ENCODE data around the gene DEUP1.

Gene DEUP1

GRCh38 chr11:93474123-93474522 is 143.6 kb downstream of the DEUP1 start:
- no peak for DNase-seq (ENCODE audit: low read depth)
- TF ChIP-seq CTCF (conservative IDR thresholded peaks at IDR 0.05; ENCODE audit: low read depth, low read length) = no peak

DNA sequence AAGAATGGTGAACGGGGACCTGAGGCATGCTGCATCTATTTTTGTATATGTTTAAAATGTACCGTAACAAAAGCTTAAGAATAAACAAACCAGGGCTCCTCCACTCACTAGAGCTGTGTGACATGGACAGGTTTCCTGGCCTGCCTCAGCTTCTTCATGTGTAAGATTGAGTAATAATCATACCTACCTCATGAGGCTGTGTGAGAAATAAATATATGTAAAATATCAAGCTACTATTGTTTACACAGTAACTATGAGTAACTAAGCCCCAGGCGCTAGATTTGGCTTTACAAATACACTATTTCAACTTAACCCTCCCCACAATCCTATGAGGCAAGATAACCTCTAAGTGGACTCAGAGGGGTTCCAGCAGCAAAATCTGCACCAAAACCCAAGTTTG is 146.3 kb downstream of the DEUP1 start:
- no peak overlapping the region for H3K4me3 ChIP-seq (ENCODE audit: low read length)
- TF ChIP-seq CTCF (conservative IDR thresholded peaks at IDR 0.05; ENCODE audit: low read depth, low read length) = no peak
- DNase-seq (ENCODE audit: low read depth) = no peak

More at GRCh38 chr11:93474123-93474522, 143.6 kb downstream of the DEUP1 start:
- no peak overlapping the region for H3K4me3 ChIP-seq (ENCODE audit: low read length)

GRCh38 chr11:93477684-93478234 is 147.2 kb downstream of the DEUP1 start:
- DNase-seq (ENCODE audit: low read depth) = no peak
- TF ChIP-seq CTCF (conservative IDR thresholded peaks at IDR 0.05; ENCODE audit: low read depth, low read length) = no peak
- no peak overlapping the region for H3K4me3 ChIP-seq (ENCODE audit: low read length)

DNA sequence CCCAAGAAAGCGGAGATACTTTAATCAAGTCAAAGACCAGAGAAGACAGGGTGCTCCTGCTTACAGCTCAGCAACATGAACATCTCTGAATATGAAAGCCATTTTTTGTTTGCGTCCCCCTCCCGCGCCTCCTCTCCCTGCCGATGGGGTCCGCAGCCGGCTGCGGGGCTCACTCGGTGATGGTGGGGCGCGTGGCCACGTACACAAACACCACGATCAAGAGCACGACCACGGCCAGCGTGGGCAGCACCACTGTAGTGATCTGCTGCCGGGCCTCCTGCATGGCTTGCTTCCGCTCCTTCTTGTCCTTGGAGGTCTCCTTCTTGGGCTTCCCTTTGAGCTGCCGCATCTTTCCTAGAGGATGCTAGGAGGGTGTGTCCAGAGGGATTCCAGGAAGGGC is 148.3 kb downstream of the DEUP1 start:
- TF ChIP-seq CTCF (conservative IDR thresholded peaks at IDR 0.05; ENCODE audit: low read depth, low read length) = no peak
- DNase-seq (ENCODE audit: low read depth) = no peak
- H3K4me3 ChIP-seq (ENCODE audit: low read length) = no peak overlapping the region

GRCh38 chr11:93480256-93480655 is 149.7 kb downstream of the DEUP1 start:
- DNase-seq (ENCODE audit: low read depth) = no peak
- H3K4me3 ChIP-seq (ENCODE audit: low read length) = no peak overlapping the region
- TF ChIP-seq CTCF (conservative IDR thresholded peaks at IDR 0.05; ENCODE audit: low read depth, low read length) = no peak

DNA sequence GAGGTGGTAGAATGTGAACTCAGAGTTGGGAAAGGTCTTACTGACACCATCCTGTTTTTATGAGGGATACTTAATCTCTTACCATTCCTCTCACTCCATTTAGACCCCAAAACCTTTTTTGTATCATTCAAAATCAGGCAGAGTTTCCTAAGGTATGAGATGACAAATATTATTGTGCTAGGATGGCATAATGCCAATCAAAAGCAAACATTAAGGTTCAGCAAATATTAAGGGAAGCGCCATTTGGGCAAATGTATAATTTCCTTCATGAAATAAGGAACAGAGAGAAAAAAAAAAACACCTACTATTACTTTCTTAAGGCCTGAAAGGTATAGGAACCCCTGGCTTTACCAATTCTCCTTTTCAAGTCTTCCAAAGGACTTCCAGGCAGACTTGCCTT is 150.2 kb downstream of the DEUP1 start:
- no peak for DNase-seq (ENCODE audit: low read depth)
- no peak overlapping the region for H3K4me3 ChIP-seq (ENCODE audit: low read length)
- TF ChIP-seq CTCF (conservative IDR thresholded peaks at IDR 0.05; ENCODE audit: low read depth, low read length) = no peak

DNA sequence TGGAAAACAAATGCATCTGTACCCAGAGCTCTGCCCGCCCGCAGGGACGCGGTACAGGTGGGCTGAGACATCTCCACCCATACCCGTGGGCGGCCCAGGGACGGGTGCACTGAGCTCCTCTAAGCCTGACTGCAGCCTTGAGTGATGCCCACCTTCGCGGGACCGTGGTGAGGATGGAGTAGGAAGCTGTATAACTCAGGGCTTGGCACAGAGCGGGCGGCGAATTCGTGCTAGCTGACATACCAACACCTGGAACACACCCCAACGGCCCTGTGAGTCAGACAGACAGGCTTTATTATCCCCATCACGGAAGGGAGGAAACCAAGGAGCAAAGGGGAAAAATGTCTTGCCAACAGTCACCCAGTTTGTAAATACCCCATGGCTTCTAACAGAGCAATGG is 150.7 kb downstream of the DEUP1 start:
- no peak for DNase-seq (ENCODE audit: low read depth)
- TF ChIP-seq CTCF (conservative IDR thresholded peaks at IDR 0.05; ENCODE audit: low read depth, low read length) = no peak
- no peak overlapping the region for H3K4me3 ChIP-seq (ENCODE audit: low read length)
